ENCODE results near the gene ADRA2C. TPM values are rescaled to one million over a fixed set of nuclear protein-coding genes. Genes with fewer than 3 reads are reported as not detected.

Gene ADRA2C
- total and polyA plus RNA-seq, 2 of the 13 experiments (the other 11 are each of a cell fraction or from before 2014, with no cell fraction given) = 15.4 to 69.7 TPM

DNA sequence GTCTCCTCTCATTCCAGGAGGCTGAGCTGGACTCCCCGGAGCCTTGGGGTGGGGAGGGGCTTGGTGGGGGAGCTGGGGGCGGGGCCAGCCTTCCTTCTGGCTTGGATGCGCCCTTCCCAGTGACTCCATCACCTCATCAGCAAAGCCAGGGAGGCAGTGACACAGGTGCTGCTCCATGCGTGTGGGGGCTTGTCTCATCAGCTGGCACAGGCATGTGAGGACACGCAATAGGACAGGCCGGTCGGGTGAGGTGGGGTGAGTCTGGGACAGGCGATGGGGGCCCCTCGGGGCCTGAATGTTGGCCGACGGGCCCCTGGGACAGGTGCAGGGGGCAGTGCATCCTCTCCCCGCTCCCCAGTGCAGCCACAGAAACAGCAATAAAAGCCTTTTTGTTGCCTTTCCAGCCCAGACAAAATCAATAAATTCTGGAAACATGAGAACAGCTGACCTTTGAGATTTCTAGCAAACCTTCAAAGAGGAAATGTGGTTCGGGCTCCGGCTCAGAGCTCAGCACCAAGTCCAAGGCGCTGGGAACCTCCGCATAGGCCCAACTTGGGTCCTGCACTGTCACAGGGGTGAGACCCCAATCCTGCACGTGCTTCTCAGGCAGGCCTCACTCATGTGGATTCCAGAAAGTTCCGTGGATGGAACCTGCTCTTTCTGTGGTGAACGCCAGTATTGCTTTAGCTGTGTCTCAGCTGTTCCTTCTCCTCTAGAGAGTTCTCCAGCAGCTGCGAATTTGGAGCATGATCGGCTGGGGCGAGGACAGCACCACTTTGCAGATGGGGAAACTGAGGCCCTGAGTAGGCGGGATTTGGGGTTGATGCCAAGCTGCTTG lies 18.5 kb downstream of the ADRA2C start (continued):
- TF ChIP-seq, protein P1, sequence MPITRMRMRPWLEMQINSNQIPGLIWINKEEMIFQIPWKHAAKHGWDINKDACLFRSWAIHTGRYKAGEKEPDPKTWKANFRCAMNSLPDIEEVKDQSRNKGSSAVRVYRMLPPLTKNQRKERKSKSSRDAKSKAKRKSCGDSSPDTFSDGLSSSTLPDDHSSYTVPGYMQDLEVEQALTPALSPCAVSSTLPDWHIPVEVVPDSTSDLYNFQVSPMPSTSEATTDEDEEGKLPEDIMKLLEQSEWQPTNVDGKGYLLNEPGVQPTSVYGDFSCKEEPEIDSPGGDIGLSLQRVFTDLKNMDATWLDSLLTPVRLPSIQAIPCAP (CRISPR knock-in tag; IDR thresholded peaks at IDR 0.05; ENCODE audit: low read depth) = no peak
- TF ChIP-seq GABPB1 (CRISPR knock-in tag; IDR thresholded peaks at IDR 0.05) = peak; percentile 43
- TF ChIP-seq KLF9 (CRISPR knock-in tag; IDR thresholded peaks at IDR 0.05; ENCODE audit: low read depth) = no peak
- TF ChIP-seq ZFYVE20 (CRISPR knock-in tag; IDR thresholded peaks at IDR 0.05; ENCODE audit: borderline replicate concordance, low read depth) = peak; percentile 75; the same call in 1 of the 2 replicates
- peak; percentile 66 for TF ChIP-seq SOX13 (IDR thresholded peaks at IDR 0.05)
- TF ChIP-seq SOX13 (CRISPR knock-in tag; conservative IDR thresholded peaks at IDR 0.05 in 1 of 2, IDR thresholded peaks at IDR 0.05 in 1 of 2) = peak in 1 of 2 experiments; percentile 80; a peak in 2 of 4 replicates
- peak; percentile 97 for TF ChIP-seq ZFY (CRISPR knock-in tag; IDR thresholded peaks at IDR 0.05)
- no peak for TF ChIP-seq ZNF644 (CRISPR knock-in tag; IDR thresholded peaks at IDR 0.05; ENCODE audit: low read depth)

DNA sequence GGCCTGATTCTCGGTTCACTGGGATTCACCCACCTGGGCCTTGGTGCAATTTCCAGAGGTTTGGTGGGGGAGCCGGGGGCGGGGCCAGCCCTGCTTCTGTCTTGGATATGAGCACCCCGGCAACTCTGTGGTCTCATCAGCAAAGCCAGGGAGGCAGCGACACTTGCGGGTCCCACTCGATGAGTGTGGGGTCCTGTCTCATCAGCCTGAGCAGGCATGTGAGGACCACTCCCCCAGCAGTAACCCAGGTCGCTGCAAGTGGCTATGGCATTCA lies 19.0 kb downstream of the ADRA2C start:
- peaks cover 5 to 11% of the 10 kb centered on the region in 2 experiments; a peak in 3 of 5 replicates for H3K27me3 ChIP-seq (ENCODE audit: control insufficient read depth in 1 of 2, insufficient read depth in 2 of 2, low read length in 2 of 2)
- intact Hi-C loops (cut with micrococcal nuclease; ENCODE audit: unreplicated experiment) (no loop called here), in situ Hi-C loops (cut with HindIII; ENCODE audit: extremely low pct_ligation_motif_present, low pct_unique_long_range_greater_than_20kb) (loop anchor here (5.0 kb wide), 1 partner anchor 87 kb away; no protein-coding TSS in a partner anchor)
- ATAC-seq (no peak), FAIRE-seq (no peak), DNase-seq (ENCODE audit: low spot score) (no peak)
- H3K4me2 ChIP-seq (ENCODE audit: low read depth, low read length) = peak overlapping the region; percentile 62
- H4K20me1 ChIP-seq (ENCODE audit: insufficient read depth, low read length) = no peaks in the 10 kb centered on the region
- no peaks in the 10 kb centered on the region for H3K79me2 ChIP-seq (ENCODE audit: insufficient read depth, low read length)
- POLR2A ChIA-PET = interaction anchor here (1.0 to 8.2 kb wide), 7 partner anchors 18 to 95 kb away, joined by 7 to 88 read pairs (median 46); partner anchors contain the start of gene ADRA2C
- peak overlapping the region; percentile 72 for H3K27ac ChIP-seq (ENCODE audit: extremely low read length, insufficient read depth, low read length)
- peaks cover 84% of the 10 kb centered on the region for H3K4me1 ChIP-seq (ENCODE audit: insufficient read depth, low read length)
- H3K9me3 ChIP-seq (ENCODE audit: low read length) = no peaks in the 10 kb centered on the region
- WGBS (ENCODE audit: low lambda C conversion rate) = 93% methylated on average over 4 of the region's 8 CpGs
- H2AFZ ChIP-seq (ENCODE audit: low read length) = no peak overlapping the region
- TF ChIP-seq, protein P2, sequence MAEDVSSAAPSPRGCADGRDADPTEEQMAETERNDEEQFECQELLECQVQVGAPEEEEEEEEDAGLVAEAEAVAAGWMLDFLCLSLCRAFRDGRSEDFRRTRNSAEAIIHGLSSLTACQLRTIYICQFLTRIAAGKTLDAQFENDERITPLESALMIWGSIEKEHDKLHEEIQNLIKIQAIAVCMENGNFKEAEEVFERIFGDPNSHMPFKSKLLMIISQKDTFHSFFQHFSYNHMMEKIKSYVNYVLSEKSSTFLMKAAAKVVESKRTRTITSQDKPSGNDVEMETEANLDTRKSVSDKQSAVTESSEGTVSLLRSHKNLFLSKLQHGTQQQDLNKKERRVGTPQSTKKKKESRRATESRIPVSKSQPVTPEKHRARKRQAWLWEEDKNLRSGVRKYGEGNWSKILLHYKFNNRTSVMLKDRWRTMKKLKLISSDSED (CRISPR knock-in tag; IDR thresholded peaks at IDR 0.05) = no peak
- TF ChIP-seq ZNF557 (CRISPR knock-in tag; IDR thresholded peaks at IDR 0.05) (no peak), HNRNPL (IDR thresholded peaks at IDR 0.05; ENCODE audit: low read depth, low read length) (0 out of 2 replicates have a peak, but pooled peaks have one; percentile 11), AGO2 (optimal IDR thresholded peaks at IDR 0.05; ENCODE audit: low read depth, low read length) (peak; percentile 31)
- no peaks in the 10 kb centered on the region for H3K36me3 ChIP-seq (replicated peaks in 1 of 2; ENCODE audit: control insufficient read depth in 1 of 2, insufficient read depth in 2 of 2, low read length in 2 of 2)
- CTCF ChIA-PET (ENCODE audit: low intra/inter-chr PET ratio, low total read pairs) = no interaction called here
- H3K4me3 ChIP-seq (replicated peaks in 1 of 3; ENCODE audit: insufficient read depth in 1 of 3, low read depth in 2 of 3, low read length in 3 of 3) = no peak overlapping the region
- TSS peak; percentile 46 for BruUV-seq (replicated peaks)
- H3K9ac ChIP-seq (ENCODE audit: insufficient read depth, low read depth, low read length) = no peak overlapping the region

Data from HepG2 (cell line).